HG03139 (cell line): ENCODE measurements around the gene EGLN1.

Experiments
- ATAC-seq: cut with Tn5 transposase; IDR thresholded peaks from one replicate; pipeline ENCODE4 v1.9.1; 2021; ENCODE audit not compliant: unreplicated experiment

Gene EGLN1

GRCh38 chr1:231422798-231423309 lies 767 bp upstream of the EGLN1 start:
- ATAC-seq, result no peak

GRCh38 chr1:231421546-231421970 lies 529 bp downstream of the EGLN1 start:
- ATAC-seq, result peak; percentile 27

GRCh38 chr1:231420959-231421545 lies 1.0 kb downstream of the EGLN1 start:
- peak; percentile 3 for ATAC-seq

- no peak for ATAC-seq
Measured at GRCh38 chr1:231420299-231420958, 1.7 kb downstream of the EGLN1 start.

GRCh38 chr1:231419738-231420298 lies 2.3 kb downstream of the EGLN1 start:
- ATAC-seq, result no peak

- no peak for ATAC-seq
Measured at GRCh38 chr1:231419147-231419546, 2.9 kb downstream of the EGLN1 start.

GRCh38 chr1:231418741-231419107 lies 3.4 kb downstream of the EGLN1 start:
- ATAC-seq, result no peak

GRCh38 chr1:231418101-231418740 lies 3.9 kb downstream of the EGLN1 start:
- no peak for ATAC-seq

GRCh38 chr1:231417513-231417912 lies 4.6 kb downstream of the EGLN1 start:
- ATAC-seq, result no peak

- no peak for ATAC-seq
Measured at GRCh38 chr1:231416901-231417300, 5.2 kb downstream of the EGLN1 start.

GRCh38 chr1:231415018-231415583 lies 7.0 kb downstream of the EGLN1 start:
- no peak for ATAC-seq

GRCh38 chr1:231414260-231415016 lies 7.6 kb downstream of the EGLN1 start:
- no peak for ATAC-seq

- ATAC-seq, result no peak
Measured at GRCh38 chr1:231413749-231414082, 8.4 kb downstream of the EGLN1 start.

- ATAC-seq, result no peak
Measured at GRCh38 chr1:231411036-231411531, 11.0 kb downstream of the EGLN1 start.

- ATAC-seq, result no peak
Measured at GRCh38 chr1:231410036-231410612, 12.0 kb downstream of the EGLN1 start.

GRCh38 chr1:231408528-231409094 lies 13.5 kb downstream of the EGLN1 start:
- ATAC-seq, result no peak

- ATAC-seq, result no peak
Measured at GRCh38 chr1:231407547-231408396, 14.3 kb downstream of the EGLN1 start.

GRCh38 chr1:231407049-231407448 lies 15.0 kb downstream of the EGLN1 start:
- ATAC-seq, result no peak

GRCh38 chr1:231404318-231404717 lies 17.8 kb downstream of the EGLN1 start:
- no peak for ATAC-seq
